Fibroblast of the conjunctiva (primary cell): ENCODE data around the gene ZP3.
"Not testable (repeated sequence)": the region's sequence is repeated elsewhere in the genome, so short reads cannot be mapped to it uniquely, and the experiment has no call there.

Source experiments
- DNase-seq: peaks from one replicate; pipeline ENCODE4 v3.0.0-alpha.2; 2010; ENCODE audit warnings: low read depth

Gene ZP3

DNA sequence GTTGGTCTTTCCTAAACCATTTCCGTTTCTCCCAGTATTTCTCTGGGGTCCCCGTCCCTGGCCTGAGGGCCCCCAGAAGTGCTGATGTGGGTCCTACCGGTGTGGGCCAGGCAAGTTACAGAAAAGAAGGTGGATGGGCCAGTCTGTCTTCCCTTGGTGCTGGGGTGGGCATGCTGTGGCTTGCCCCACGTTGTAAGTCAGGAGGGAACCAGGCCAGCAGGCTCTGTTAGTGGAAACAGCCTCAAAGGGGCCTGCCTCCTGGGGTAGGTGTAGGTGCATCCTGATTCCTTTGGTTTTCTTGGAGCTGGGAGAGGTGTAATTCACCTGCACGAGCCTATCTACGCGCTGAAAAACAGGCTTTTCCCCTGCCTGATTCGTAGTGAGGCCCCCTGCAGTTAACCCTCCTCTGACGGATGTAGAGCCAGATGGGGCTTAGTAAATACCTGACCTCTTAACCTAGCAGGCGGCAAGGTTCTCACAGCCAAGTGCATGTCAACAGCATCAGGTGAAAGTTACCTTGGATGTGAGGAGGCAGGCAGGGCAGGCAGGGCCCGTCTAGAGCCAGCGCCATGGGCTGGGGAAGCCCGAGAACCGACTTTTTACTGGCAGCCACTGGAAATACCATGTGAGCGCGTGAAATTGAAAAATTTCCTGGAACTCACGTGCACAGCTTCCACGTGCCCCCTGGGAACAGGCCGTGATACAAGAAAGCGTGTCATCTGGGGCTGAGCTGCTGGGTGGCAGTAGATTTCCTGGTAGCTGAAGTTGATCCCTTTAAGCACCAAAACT is 61.3 kb downstream of the ZP3 start:
- DNase-seq = not testable (repeated sequence)

DNA sequence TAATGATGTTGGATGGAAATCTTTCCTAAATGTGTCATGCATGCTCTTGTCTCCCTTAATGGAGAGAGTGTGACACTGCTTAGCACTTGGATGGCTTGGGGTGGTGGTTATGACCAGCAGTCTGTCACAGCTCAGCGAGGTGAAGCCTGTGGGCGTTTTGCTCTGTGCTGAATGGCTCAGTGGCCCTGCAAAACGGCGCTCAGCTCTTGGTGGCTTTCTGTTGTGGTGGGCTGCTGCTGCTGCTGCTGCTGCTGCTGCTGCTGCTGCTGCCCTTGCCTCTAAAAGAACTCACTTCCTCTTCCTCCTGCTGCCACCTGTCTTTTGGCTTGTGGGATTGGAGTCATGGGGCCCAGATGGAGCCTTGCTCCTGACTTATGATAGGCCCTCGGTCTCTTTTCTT is 61.9 kb downstream of the ZP3 start:
- not testable (repeated sequence) for DNase-seq

GRCh38 chr7:76487969-76488368 is 63.2 kb downstream of the ZP3 start:
- not testable (repeated sequence) for DNase-seq
